PC-9 (cell line): ENCODE measurements around the gene PDE4B. TPM values are rescaled to one million over a fixed set of nuclear protein-coding genes. Genes with fewer than 3 reads are reported as not detected.

Experiments used
- BruUV-seq: library from RNA; stranded (reverse); fragments of 400-500 nt; replicated peaks from 2 replicates; lab custom pipeline; 2021; lab: Mats Ljungman, UMichigan
- CTCF ChIA-PET: fragments of 300-600 bp; sonication (Branson Sonifier 250); formaldehyde crosslinking; loops from one replicate; lab custom pipeline; 2022; ENCODE audit warnings: antibody characterized with exemption; lab: Charles Lee
- POLR2A ChIA-PET: fragments of 300-600 bp; sonication (Branson Sonifier 250); formaldehyde crosslinking; loops from one replicate; lab custom pipeline; 2022; ENCODE audit warnings: antibody characterized with exemption; ENCODE audit not compliant: unreplicated experiment; lab: Charles Lee
- DNase-seq, 2 experiments: peaks; one replicate each; pipeline versions ENCODE4 v3.0.0 to v3.0.0-alpha.2; 2015 to 2022; ENCODE audit warnings: mixed read lengths in 1 of 2
- H2AFZ ChIP-seq: fragments of 200-600 bp; sonication (generic); 2 replicates; pipeline ENCODE4 v1.8.1; 2017; ENCODE audit warnings: antibody characterized with exemption
- H3F3A ChIP-seq: fragments of 200-600 bp; sonication (generic); 2 replicates; pipeline ENCODE4 v1.8.1; 2017; ENCODE audit warnings: antibody characterized with exemption, mild to moderate bottlenecking, low read depth; ENCODE audit not compliant: insufficient read depth
- H3K27ac ChIP-seq: fragments of 200-600 bp; sonication (generic); 2 replicates; pipeline ENCODE4 v1.6.1; 2016; ENCODE audit warnings: mixed run types
- H3K27me3 ChIP-seq: fragments of 200-600 bp; sonication (generic); 2 replicates; pipeline ENCODE4 v1.6.1; 2016; ENCODE audit warnings: low read depth, mixed run types; ENCODE audit not compliant: insufficient read depth
- H3K36me3 ChIP-seq: fragments of 200-600 bp; sonication (generic); 2 replicates; pipeline ENCODE4 v1.6.1; 2016; ENCODE audit warnings: low read depth, mixed run types
- H3K4me1 ChIP-seq: fragments of 200-600 bp; sonication (generic); replicated peaks from 2 replicates; pipeline ENCODE4 v1.6.1; 2016; ENCODE audit warnings: mixed run types; ENCODE audit not compliant: insufficient read depth
- H3K4me2 ChIP-seq: fragments of 200-600 bp; sonication (generic); 2 replicates; pipeline ENCODE4 v1.6.1; 2017; ENCODE audit warnings: mixed run types
- H3K4me3 ChIP-seq: fragments of 200-600 bp; sonication (generic); 2 replicates; pipeline ENCODE4 v1.6.1; 2016; ENCODE audit warnings: mixed run types
- H3K79me2 ChIP-seq: fragments of 200-600 bp; sonication (generic); 2 replicates; pipeline ENCODE4 v1.6.1; 2017; ENCODE audit warnings: low read depth, mixed run types
- H3K9me2 ChIP-seq: fragments of 200-600 bp; sonication (generic); 2 replicates; pipeline ENCODE4 v1.8.1; 2017; ENCODE audit warnings: mild to moderate bottlenecking; ENCODE audit not compliant: insufficient read depth
- H3K9me3 ChIP-seq: fragments of 200-600 bp; sonication (generic); 2 replicates; pipeline ENCODE4 v1.8.1; 2016; ENCODE audit warnings: low read depth; ENCODE audit not compliant: insufficient read depth
- H4K20me1 ChIP-seq: fragments of 200-600 bp; sonication (generic); 2 replicates; pipeline ENCODE4 v1.8.1; 2017; ENCODE audit not compliant: insufficient read depth
- CTCF ChIP-seq: fragments of 200-600 bp; sonication (generic); conservative IDR thresholded peaks from 2 replicates; pipeline ENCODE4 v1.6.1; 2017; ENCODE audit warnings: mixed run types, antibody characterized with exemption, mild to moderate bottlenecking, moderate library complexity
- EZH2 ChIP-seq: fragments of 200-600 bp; sonication (generic); IDR thresholded peaks from 2 replicates; pipeline ENCODE4 v1.8.0; 2017; ENCODE audit warnings: antibody characterized with exemption, low read depth
- intact Hi-C: fragments of 100-400 bp; cut with micrococcal nuclease; formaldehyde crosslinking; loops from one replicate; pipeline ENCODE4 v1.10.0; 2022; ENCODE audit not compliant: unreplicated experiment
- total RNA-seq: library from RNA; stranded (reverse); gene quantifications from 2 replicates; pipeline ENCODE4 v1.2.3, GENCODE V29; 2021

The PDE4B gene
- total RNA-seq, 1 experiment from 2014 or later = 1.3 TPM

GRCh38 chr1:66182026-66182425, 389.3 kb downstream of the PDE4B start:
- no peak overlapping the region for H3K4me3 ChIP-seq
- TF ChIP-seq EZH2 (no peak), CTCF (no peak)
- no peak overlapping the region for H3K4me2 ChIP-seq

GRCh38 chr1:66182551-66183178, 390.0 kb downstream of the PDE4B start:
- Histone ChIP-seq H3K36me3 (no peaks in the 10 kb centered on the region), H3K27ac (no peak overlapping the region), H3K9me2 (no peaks in the 10 kb centered on the region), H3K27me3 (no peaks in the 10 kb centered on the region), H3K79me2 (no peaks in the 10 kb centered on the region), H3K4me1 (no peaks in the 10 kb centered on the region), H3K4me3 (no peak overlapping the region), H3K9me3 (no peaks in the 10 kb centered on the region), H3K4me2 (no peak overlapping the region), H2AFZ (no peak overlapping the region), H4K20me1 (no peaks in the 10 kb centered on the region), H3F3A (no peaks in the 10 kb centered on the region)
- TF ChIP-seq EZH2 = no peak
- no peak for TF ChIP-seq CTCF
- BruUV-seq = no TSS peak
- CTCF ChIA-PET = interaction anchor here (1.2 kb wide), 1 partner anchor 60 kb away, joined by 4 read pairs; no protein-coding TSS in a partner anchor
- intact Hi-C loops = no loop called here
- POLR2A ChIA-PET = interaction anchor here (0.6 to 0.7 kb wide), 3 partner anchors 43 to 289 kb away, joined by 3 to 6 read pairs (median 4); no protein-coding TSS in a partner anchor
- DNase-seq = peak in 1 of 2 experiments; percentile 28

More at GRCh38 chr1:66182026-66182425, 389.3 kb downstream of the PDE4B start:
- Histone ChIP-seq H3K4me1 (no peaks in the 10 kb centered on the region), H3K79me2 (no peaks in the 10 kb centered on the region), H4K20me1 (no peaks in the 10 kb centered on the region), H2AFZ (no peak overlapping the region), H3K36me3 (no peaks in the 10 kb centered on the region), H3K9me3 (no peaks in the 10 kb centered on the region), H3K27me3 (no peaks in the 10 kb centered on the region), H3F3A (no peaks in the 10 kb centered on the region), H3K9me2 (no peaks in the 10 kb centered on the region), H3K27ac (no peak overlapping the region)
- DNase-seq = no peak
- ChIA-PET POLR2A (interaction anchor here (0.6 kb wide), 1 partner anchor 59 kb away, joined by 6 read pairs; no protein-coding TSS in a partner anchor), CTCF (interaction anchor here (1.2 kb wide), 1 partner anchor 61 kb away, joined by 4 read pairs; no protein-coding TSS in a partner anchor)
- no TSS peak for BruUV-seq
- intact Hi-C loops = no loop called here

- Histone ChIP-seq H3K4me1 (no peaks in the 10 kb centered on the region), H3K79me2 (no peaks in the 10 kb centered on the region), H3K27me3 (no peaks in the 10 kb centered on the region), H4K20me1 (no peaks in the 10 kb centered on the region), H3F3A (no peaks in the 10 kb centered on the region), H3K9me2 (no peaks in the 10 kb centered on the region), H3K4me3 (no peak overlapping the region), H3K9me3 (no peaks in the 10 kb centered on the region), H3K27ac (no peak overlapping the region), H3K4me2 (no peak overlapping the region), H3K36me3 (no peaks in the 10 kb centered on the region), H2AFZ (no peak overlapping the region)
- intact Hi-C loops = no loop called here
- ChIA-PET CTCF (no interaction called here), POLR2A (interaction anchor here (0.7 kb wide), 1 partner anchor 43 kb away, joined by 3 read pairs; no protein-coding TSS in a partner anchor)
- no peak for DNase-seq
- BruUV-seq = no TSS peak
- TF ChIP-seq EZH2 (no peak), CTCF (no peak)
These were observed 390.7 kb downstream of the PDE4B start for GRCh38 chr1:66183400-66183799.
